ENCODE results near the gene FTH1. TPM values are rescaled to one million over a fixed set of nuclear protein-coding genes. Genes with fewer than 3 reads are reported as not detected.
A peak's percentile ranks its signal among the peaks of the same experiment; 100 is the strongest.

FTH1 gene
- total and polyA plus RNA-seq, 2 of the 13 experiments (the other 11 are each of a cell fraction or from before 2014, with no cell fraction given), result 607 to 760 TPM

DNA sequence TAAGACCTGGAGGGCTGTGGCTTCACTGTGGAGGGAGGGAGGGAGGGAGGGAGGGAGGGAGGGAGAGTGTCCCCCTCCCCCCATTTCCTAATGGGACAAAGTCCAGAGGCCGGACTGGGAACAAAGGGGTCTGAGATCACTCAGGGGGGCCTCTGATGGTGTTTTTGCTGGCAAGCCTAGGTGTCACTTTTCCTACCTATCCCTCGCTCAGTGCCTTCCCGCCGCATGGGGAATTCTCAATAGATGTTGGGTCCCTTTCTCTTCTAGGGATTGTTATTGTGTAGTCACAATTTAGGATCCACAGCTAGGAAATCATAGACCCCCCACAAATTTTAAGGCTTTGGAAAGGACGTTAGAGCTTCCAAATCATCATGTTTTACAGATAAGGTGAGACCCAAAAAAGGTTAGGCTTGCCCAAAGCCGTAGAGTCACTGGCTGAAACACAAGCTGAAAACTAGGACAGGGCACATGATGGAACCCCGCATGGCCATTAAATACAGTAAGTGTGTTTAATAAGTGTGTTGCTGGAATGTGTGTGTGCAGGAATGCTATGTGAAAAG is 4.8 kb upstream of the FTH1 start (continued):
- TF ChIP-seq ZNF589 (CRISPR knock-in tag; conservative IDR thresholded peaks at IDR 0.05), result no peak
- TF ChIP-seq SRY (CRISPR knock-in tag; IDR thresholded peaks at IDR 0.05), result no peak
- no peak for TF ChIP-seq TP53 (CRISPR knock-in tag; conservative IDR thresholded peaks at IDR 0.05)
- TF ChIP-seq, protein P1, sequence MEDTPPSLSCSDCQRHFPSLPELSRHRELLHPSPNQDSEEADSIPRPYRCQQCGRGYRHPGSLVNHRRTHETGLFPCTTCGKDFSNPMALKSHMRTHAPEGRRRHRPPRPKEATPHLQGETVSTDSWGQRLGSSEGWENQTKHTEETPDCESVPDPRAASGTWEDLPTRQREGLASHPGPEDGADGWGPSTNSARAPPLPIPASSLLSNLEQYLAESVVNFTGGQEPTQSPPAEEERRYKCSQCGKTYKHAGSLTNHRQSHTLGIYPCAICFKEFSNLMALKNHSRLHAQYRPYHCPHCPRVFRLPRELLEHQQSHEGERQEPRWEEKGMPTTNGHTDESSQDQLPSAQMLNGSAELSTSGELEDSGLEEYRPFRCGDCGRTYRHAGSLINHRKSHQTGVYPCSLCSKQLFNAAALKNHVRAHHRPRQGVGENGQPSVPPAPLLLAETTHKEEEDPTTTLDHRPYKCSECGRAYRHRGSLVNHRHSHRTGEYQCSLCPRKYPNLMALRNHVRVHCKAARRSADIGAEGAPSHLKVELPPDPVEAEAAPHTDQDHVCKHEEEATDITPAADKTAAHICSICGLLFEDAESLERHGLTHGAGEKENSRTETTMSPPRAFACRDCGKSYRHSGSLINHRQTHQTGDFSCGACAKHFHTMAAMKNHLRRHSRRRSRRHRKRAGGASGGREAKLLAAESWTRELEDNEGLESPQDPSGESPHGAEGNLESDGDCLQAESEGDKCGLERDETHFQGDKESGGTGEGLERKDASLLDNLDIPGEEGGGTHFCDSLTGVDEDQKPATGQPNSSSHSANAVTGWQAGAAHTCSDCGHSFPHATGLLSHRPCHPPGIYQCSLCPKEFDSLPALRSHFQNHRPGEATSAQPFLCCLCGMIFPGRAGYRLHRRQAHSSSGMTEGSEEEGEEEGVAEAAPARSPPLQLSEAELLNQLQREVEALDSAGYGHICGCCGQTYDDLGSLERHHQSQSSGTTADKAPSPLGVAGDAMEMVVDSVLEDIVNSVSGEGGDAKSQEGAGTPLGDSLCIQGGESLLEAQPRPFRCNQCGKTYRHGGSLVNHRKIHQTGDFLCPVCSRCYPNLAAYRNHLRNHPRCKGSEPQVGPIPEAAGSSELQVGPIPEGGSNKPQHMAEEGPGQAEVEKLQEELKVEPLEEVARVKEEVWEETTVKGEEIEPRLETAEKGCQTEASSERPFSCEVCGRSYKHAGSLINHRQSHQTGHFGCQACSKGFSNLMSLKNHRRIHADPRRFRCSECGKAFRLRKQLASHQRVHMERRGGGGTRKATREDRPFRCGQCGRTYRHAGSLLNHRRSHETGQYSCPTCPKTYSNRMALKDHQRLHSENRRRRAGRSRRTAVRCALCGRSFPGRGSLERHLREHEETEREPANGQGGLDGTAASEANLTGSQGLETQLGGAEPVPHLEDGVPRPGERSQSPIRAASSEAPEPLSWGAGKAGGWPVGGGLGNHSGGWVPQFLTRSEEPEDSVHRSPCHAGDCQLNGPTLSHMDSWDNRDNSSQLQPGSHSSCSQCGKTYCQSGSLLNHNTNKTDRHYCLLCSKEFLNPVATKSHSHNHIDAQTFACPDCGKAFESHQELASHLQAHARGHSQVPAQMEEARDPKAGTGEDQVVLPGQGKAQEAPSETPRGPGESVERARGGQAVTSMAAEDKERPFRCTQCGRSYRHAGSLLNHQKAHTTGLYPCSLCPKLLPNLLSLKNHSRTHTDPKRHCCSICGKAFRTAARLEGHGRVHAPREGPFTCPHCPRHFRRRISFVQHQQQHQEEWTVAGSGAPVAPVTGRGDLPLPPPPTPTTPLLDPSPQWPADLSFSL (CRISPR knock-in tag; IDR thresholded peaks at IDR 0.05), result no peak
- TF ChIP-seq, protein P2, sequence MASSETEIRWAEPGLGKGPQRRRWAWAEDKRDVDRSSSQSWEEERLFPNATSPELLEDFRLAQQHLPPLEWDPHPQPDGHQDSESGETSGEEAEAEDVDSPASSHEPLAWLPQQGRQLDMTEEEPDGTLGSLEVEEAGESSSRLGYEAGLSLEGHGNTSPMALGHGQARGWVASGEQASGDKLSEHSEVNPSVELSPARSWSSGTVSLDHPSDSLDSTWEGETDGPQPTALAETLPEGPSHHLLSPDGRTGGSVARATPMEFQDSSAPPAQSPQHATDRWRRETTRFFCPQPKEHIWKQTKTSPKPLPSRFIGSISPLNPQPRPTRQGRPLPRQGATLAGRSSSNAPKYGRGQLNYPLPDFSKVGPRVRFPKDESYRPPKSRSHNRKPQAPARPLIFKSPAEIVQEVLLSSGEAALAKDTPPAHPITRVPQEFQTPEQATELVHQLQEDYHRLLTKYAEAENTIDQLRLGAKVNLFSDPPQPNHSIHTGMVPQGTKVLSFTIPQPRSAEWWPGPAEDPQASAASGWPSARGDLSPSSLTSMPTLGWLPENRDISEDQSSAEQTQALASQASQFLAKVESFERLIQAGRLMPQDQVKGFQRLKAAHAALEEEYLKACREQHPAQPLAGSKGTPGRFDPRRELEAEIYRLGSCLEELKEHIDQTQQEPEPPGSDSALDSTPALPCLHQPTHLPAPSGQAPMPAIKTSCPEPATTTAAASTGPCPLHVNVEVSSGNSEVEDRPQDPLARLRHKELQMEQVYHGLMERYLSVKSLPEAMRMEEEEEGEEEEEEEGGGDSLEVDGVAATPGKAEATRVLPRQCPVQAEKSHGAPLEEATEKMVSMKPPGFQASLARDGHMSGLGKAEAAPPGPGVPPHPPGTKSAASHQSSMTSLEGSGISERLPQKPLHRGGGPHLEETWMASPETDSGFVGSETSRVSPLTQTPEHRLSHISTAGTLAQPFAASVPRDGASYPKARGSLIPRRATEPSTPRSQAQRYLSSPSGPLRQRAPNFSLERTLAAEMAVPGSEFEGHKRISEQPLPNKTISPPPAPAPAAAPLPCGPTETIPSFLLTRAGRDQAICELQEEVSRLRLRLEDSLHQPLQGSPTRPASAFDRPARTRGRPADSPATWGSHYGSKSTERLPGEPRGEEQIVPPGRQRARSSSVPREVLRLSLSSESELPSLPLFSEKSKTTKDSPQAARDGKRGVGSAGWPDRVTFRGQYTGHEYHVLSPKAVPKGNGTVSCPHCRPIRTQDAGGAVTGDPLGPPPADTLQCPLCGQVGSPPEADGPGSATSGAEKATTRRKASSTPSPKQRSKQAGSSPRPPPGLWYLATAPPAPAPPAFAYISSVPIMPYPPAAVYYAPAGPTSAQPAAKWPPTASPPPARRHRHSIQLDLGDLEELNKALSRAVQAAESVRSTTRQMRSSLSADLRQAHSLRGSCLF (CRISPR knock-in tag; IDR thresholded peaks at IDR 0.05; ENCODE audit: borderline replicate concordance), result 0 out of 2 replicates have a peak, but pooled peaks have one; percentile 16
- TF ChIP-seq, protein P3, sequence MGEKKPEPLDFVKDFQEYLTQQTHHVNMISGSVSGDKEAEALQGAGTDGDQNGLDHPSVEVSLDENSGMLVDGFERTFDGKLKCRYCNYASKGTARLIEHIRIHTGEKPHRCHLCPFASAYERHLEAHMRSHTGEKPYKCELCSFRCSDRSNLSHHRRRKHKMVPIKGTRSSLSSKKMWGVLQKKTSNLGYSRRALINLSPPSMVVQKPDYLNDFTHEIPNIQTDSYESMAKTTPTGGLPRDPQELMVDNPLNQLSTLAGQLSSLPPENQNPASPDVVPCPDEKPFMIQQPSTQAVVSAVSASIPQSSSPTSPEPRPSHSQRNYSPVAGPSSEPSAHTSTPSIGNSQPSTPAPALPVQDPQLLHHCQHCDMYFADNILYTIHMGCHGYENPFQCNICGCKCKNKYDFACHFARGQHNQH (CRISPR knock-in tag; IDR thresholded peaks at IDR 0.05), result peak; percentile 14; the same call in 1 of the 2 replicates
- peak; percentile 48; the same call in 1 of the 2 replicates for TF ChIP-seq THAP11 (CRISPR knock-in tag; IDR thresholded peaks at IDR 0.05)
- TF ChIP-seq ZNF552 (CRISPR knock-in tag; IDR thresholded peaks at IDR 0.05; ENCODE audit: borderline replicate concordance), result peak; percentile 78; the same call in 1 of the 2 replicates
- 0 out of 2 replicates have a peak, but pooled peaks have one; percentile 25 for TF ChIP-seq DNMT3B (CRISPR knock-in tag; conservative IDR thresholded peaks at IDR 0.05)
- TF ChIP-seq NCOR1 (IDR thresholded peaks at IDR 0.05; ENCODE audit: borderline replicate concordance, low read length), result peak; percentile 91
- no peak for TF ChIP-seq SMAD3 (CRISPR knock-in tag; IDR thresholded peaks at IDR 0.05)
- peak; percentile 53 for TF ChIP-seq ZMAT3 (CRISPR knock-in tag; conservative IDR thresholded peaks at IDR 0.05)
- TF ChIP-seq FOXP1 (IDR thresholded peaks at IDR 0.05), result no peak
- TF ChIP-seq FOXP1 (CRISPR knock-in tag; IDR thresholded peaks at IDR 0.05), result no peak
- TF ChIP-seq, protein P4, sequence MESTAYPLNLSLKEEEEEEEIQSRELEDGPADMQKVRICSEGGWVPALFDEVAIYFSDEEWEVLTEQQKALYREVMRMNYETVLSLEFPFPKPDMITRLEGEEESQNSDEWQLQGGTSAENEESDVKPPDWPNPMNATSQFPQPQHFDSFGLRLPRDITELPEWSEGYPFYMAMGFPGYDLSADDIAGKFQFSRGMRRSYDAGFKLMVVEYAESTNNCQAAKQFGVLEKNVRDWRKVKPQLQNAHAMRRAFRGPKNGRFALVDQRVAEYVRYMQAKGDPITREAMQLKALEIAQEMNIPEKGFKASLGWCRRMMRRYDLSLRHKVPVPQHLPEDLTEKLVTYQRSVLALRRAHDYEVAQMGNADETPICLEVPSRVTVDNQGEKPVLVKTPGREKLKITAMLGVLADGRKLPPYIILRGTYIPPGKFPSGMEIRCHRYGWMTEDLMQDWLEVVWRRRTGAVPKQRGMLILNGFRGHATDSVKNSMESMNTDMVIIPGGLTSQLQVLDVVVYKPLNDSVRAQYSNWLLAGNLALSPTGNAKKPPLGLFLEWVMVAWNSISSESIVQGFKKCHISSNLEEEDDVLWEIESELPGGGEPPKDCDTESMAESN (CRISPR knock-in tag; conservative IDR thresholded peaks at IDR 0.05), result 0 out of 2 replicates have a peak, but pooled peaks have one; percentile 2

Data from HepG2 (cell line).